CD4-positive, alpha-beta memory T cell (primary cell): ENCODE measurements around the gene YDJC. TPM values are rescaled to one million over a fixed set of nuclear protein-coding genes. Genes with fewer than 3 reads are reported as not detected.
"Not testable (repeated sequence)": the region's sequence is repeated elsewhere in the genome, so short reads cannot be mapped to it uniquely, and the experiment has no call there.

Experiments used
- CTCF ChIA-PET: fragments of 350-600 bp; sonication (Branson Sonifier 250); formaldehyde crosslinking; loops from one replicate; lab custom pipeline; 2021; ENCODE audit warnings: inconsistent platforms; ENCODE audit not compliant: partially characterized antibody; lab: Charles Lee
- POLR2A ChIA-PET: fragments of 350-600 bp; sonication (Branson Sonifier 250); formaldehyde crosslinking; loops from one replicate; lab custom pipeline; 2021; ENCODE audit not compliant: partially characterized antibody; lab: Charles Lee
- DNase-seq, 5 donors: peaks; one replicate each; pipeline versions ENCODE4 v3.0.0 to v3.0.0-alpha.2; 2020 to 2022; ENCODE audit warnings: mixed read lengths in 1 of 5
- H3K27ac ChIP-seq: one replicate; pipeline ENCODE4 v1.7.0; 2013; ENCODE audit warnings: low read depth, low read length
- H3K27me3 ChIP-seq: 2 replicates; pipeline ENCODE4 v1.7.0; 2013; ENCODE audit warnings: mild to moderate bottlenecking, low read length, moderate library complexity; ENCODE audit not compliant: insufficient read depth
- H3K36me3 ChIP-seq: 2 replicates; pipeline ENCODE4 v1.7.0; 2013; ENCODE audit warnings: mild to moderate bottlenecking, low read length, moderate library complexity; ENCODE audit not compliant: insufficient read depth
- H3K4me1 ChIP-seq: 2 replicates; pipeline ENCODE4 v1.7.0; 2013; ENCODE audit warnings: mild to moderate bottlenecking, low read length, moderate library complexity; ENCODE audit not compliant: insufficient read depth
- H3K4me3 ChIP-seq, 2 donors: one replicate each; pipeline ENCODE4 v1.7.0; 2013; ENCODE audit warnings: low read length in 2 of 2, mild to moderate bottlenecking in 1 of 2
- H3K9me3 ChIP-seq, 2 donors: one replicate each; pipeline ENCODE4 v1.7.0; 2013; ENCODE audit warnings: low read length in 2 of 2, control low read depth in 1 of 2; ENCODE audit not compliant: control insufficient read depth in 1 of 2
- H3K27ac Mint-ChIP-seq, 7 donors: one replicate each; pipeline ENCODE4 v1.8.0; 2020 to 2021; ENCODE audit warnings: mixed read lengths in 7 of 7, mild to moderate bottlenecking in 6 of 7, inconsistent platforms in 3 of 7, moderate library complexity in 3 of 7
- H3K27me3 Mint-ChIP-seq, 2 donors: one replicate each; pipeline ENCODE4 v1.8.0; 2020 to 2021; ENCODE audit warnings: mixed read lengths in 2 of 2
- H3K36me3 Mint-ChIP-seq, 2 donors: one replicate each; pipeline ENCODE4 v1.8.0; 2020 to 2021; ENCODE audit warnings: mixed read lengths in 2 of 2, inconsistent platforms in 1 of 2, mild to moderate bottlenecking in 1 of 2
- H3K4me1 Mint-ChIP-seq, 4 donors: one replicate each; pipeline ENCODE4 v1.8.0; 2020 to 2021; ENCODE audit warnings: mixed read lengths in 4 of 4, mild to moderate bottlenecking in 1 of 4
- H3K4me3 Mint-ChIP-seq, 8 donors: one replicate each; pipeline ENCODE4 v1.8.0; 2020 to 2021; ENCODE audit warnings: mixed read lengths in 8 of 8, mild to moderate bottlenecking in 7 of 8, moderate library complexity in 6 of 8, inconsistent platforms in 3 of 8
- H3K9me3 Mint-ChIP-seq, 8 donors: one replicate each; pipeline ENCODE4 v1.8.0; 2020 to 2021; ENCODE audit warnings: mixed read lengths in 8 of 8, mild to moderate bottlenecking in 5 of 8, inconsistent platforms in 3 of 8, moderate library complexity in 1 of 8
- intact Hi-C: fragments of 100-400 bp; cut with micrococcal nuclease; formaldehyde crosslinking; loops from one replicate; pipeline ENCODE4 v1.15.1; 2023
- polyA plus RNA-seq, 2 donors: library from polyadenylated mRNA; unstranded; fragments of 300-500 nt; fragmentation: Illumina TruSeq; gene quantifications; one replicate each; pipeline ENCODE4 v1.2.3, GENCODE V29; 2021
- total RNA-seq, 2 experiments: library from RNA; stranded (reverse); gene quantifications; one replicate each; pipeline ENCODE4 v1.2.3, GENCODE V29; 2021

The YDJC gene
- total RNA-seq: 10 to 100 TPM; 45.7 to 46.0 TPM
- polyA plus RNA-seq: 10 to 100 TPM; 47.5 to 52.8 TPM

- H3K4me1 ChIP-seq: peaks cover 64% of the 10 kb centered on the region
- no peaks in the 10 kb centered on the region for H3K9me3 Mint-ChIP-seq
- no peaks in the 10 kb centered on the region for H3K27me3 ChIP-seq
- peak within 1 kb of the TSS; percentile 87 for H3K27ac ChIP-seq
- peak; percentile 93 to 95 (median 93) for DNase-seq
- H3K27me3 Mint-ChIP-seq: no peaks in the 10 kb centered on the region
- peaks cover 25 to 65% (median 43%) of the 10 kb centered on the region in 4 donors for H3K4me1 Mint-ChIP-seq
- H3K4me3 ChIP-seq: peak within 1 kb of the TSS; percentile 78 to 92
- peak within 1 kb of the TSS; percentile 92 to 95 (median 94) for H3K4me3 Mint-ChIP-seq
- no peaks in the 10 kb centered on the region for H3K9me3 ChIP-seq
- peak within 1 kb of the TSS; percentile 89 to 98 (median 96) for H3K27ac Mint-ChIP-seq
- POLR2A ChIA-PET: interaction anchor here (0.6 to 6.1 kb wide), 16 partner anchors 8 to 771 kb away, joined by 3 to 201 read pairs (median 6); partner anchors contain the start of genes LZTR1, MAPK1, PI4KA and PPIL2
- CTCF ChIA-PET: interaction anchor here (0.7 to 10.0 kb wide), 22 partner anchors 10 to 106 kb away, joined by 3 to 245 read pairs (median 4); partner anchors contain the start of genes PPIL2, SDF2L1 and YPEL1
- H3K36me3 ChIP-seq: peaks cover 18% of the 10 kb centered on the region
- intact Hi-C loops: loop anchor here (1.0 to 5.0 kb wide), 3 partner anchors 13 to 627 kb away; partner anchors contain the start of genes SDF2L1, THAP7 and UBE2L3
- H3K36me3 Mint-ChIP-seq: peaks cover 7 to 27% of the 10 kb centered on the region in 2 donors
Observed at GRCh38 chr22:21629255-21630149, at the start of gene YDJC. YDJC (minus strand) TSS chr22:21630022; CDS start chr22:21630014, 8 bp downstream.

- H3K36me3 Mint-ChIP-seq: peaks cover 28 to 46% of the 10 kb centered on the region in 2 donors
- intact Hi-C loops: no loop called here
- ChIA-PET POLR2A (no interaction called here), CTCF (no interaction called here)
- no peak overlapping the region for H3K27ac Mint-ChIP-seq
- H3K4me3 ChIP-seq: no peak overlapping the region
- no peak for DNase-seq
- no peaks in the 10 kb centered on the region for H3K27me3 ChIP-seq
- no peaks in the 10 kb centered on the region for H3K9me3 Mint-ChIP-seq
- H3K9me3 ChIP-seq: no peaks in the 10 kb centered on the region
- no peak overlapping the region for H3K4me3 Mint-ChIP-seq
- no peak overlapping the region for H3K27ac ChIP-seq
- no peaks in the 10 kb centered on the region for H3K4me1 ChIP-seq
- peaks cover 0 to 2% (median 0%) of the 10 kb centered on the region in 4 donors for H3K4me1 Mint-ChIP-seq
- H3K36me3 ChIP-seq: peaks cover 40% of the 10 kb centered on the region
- H3K27me3 Mint-ChIP-seq: no peaks in the 10 kb centered on the region
Observed at GRCh38 chr22:21679383-21679782, 49.6 kb upstream of the YDJC start.

- H3K4me1 ChIP-seq, H3K27ac ChIP-seq, DNase-seq, H3K27me3 Mint-ChIP-seq, H3K4me1 Mint-ChIP-seq, H3K4me3 Mint-ChIP-seq, H3K4me3 ChIP-seq, intact Hi-C loops, H3K9me3 Mint-ChIP-seq, CTCF ChIA-PET, H3K27me3 ChIP-seq, H3K9me3 ChIP-seq, POLR2A ChIA-PET: not testable (repeated sequence)
- peaks cover 46% of the 10 kb centered on the region for H3K36me3 ChIP-seq
- peak overlapping the region in 1 of 7 donors; percentile 41 for H3K27ac Mint-ChIP-seq
- H3K36me3 Mint-ChIP-seq: peaks cover 31 to 48% of the 10 kb centered on the region in 2 donors
Observed at GRCh38 chr22:21678842-21679241, 49.0 kb upstream of the YDJC start.

- no peak overlapping the region for H3K4me3 Mint-ChIP-seq
- peaks cover 47% of the 10 kb centered on the region for H3K36me3 ChIP-seq
Observed at GRCh38 chr22:21677606-21678443, 48.0 kb upstream of the YDJC start.

GRCh38 chr22:21674638-21675245, 44.9 kb upstream of the YDJC start:
- intact Hi-C loops: no loop called here
- Histone ChIP-seq H3K27ac (no peak overlapping the region), H3K4me1 (no peaks in the 10 kb centered on the region), H3K27me3 (no peaks in the 10 kb centered on the region), H3K36me3 (peaks cover 55% of the 10 kb centered on the region), H3K4me3 (no peak overlapping the region), H3K9me3 (no peaks in the 10 kb centered on the region)
- Mint-ChIP-seq H3K4me1 (peaks cover 4 to 10% (median 6%) of the 10 kb centered on the region in 4 donors), H3K36me3 (peaks cover 40 to 62% of the 10 kb centered on the region in 2 donors), H3K27ac (no peak overlapping the region), H3K9me3 (no peaks in the 10 kb centered on the region), H3K27me3 (no peaks in the 10 kb centered on the region), H3K4me3 (no peak overlapping the region)
- POLR2A ChIA-PET: interaction anchor here (1.8 kb wide), 1 partner anchor 9 kb away, joined by 6 read pairs; the partner anchor contains the start of gene PPIL2
- DNase-seq: no peak
- CTCF ChIA-PET: no interaction called here

More at GRCh38 chr22:21677606-21678443, 48.0 kb upstream of the YDJC start:
- intact Hi-C loops: no loop called here
- peak overlapping the region in 1 of 7 donors; percentile 37 for H3K27ac Mint-ChIP-seq
- Histone ChIP-seq H3K4me3 (no peak overlapping the region), H3K9me3 (no peaks in the 10 kb centered on the region), H3K27me3 (no peaks in the 10 kb centered on the region), H3K4me1 (no peaks in the 10 kb centered on the region), H3K27ac (no peak overlapping the region)
- H3K4me1 Mint-ChIP-seq: peaks cover 0 to 4% (median under 1%) of the 10 kb centered on the region in 4 donors
- H3K36me3 Mint-ChIP-seq: peaks cover 27 to 50% of the 10 kb centered on the region in 2 donors
- CTCF ChIA-PET: no interaction called here
- no peak for DNase-seq
- POLR2A ChIA-PET: no interaction called here
- no peaks in the 10 kb centered on the region for H3K27me3 Mint-ChIP-seq
- no peaks in the 10 kb centered on the region for H3K9me3 Mint-ChIP-seq

GRCh38 chr22:21673534-21674321, 43.9 kb upstream of the YDJC start:
- H3K27ac Mint-ChIP-seq: peak overlapping the region in 2 of 7 donors; percentile 52 to 65
- no peaks in the 10 kb centered on the region for H3K9me3 Mint-ChIP-seq
- ChIA-PET CTCF (no interaction called here), POLR2A (interaction anchor here (1.2 to 1.8 kb wide), 2 partner anchors 8 kb away, joined by 3 to 6 read pairs; partner anchors contain the start of gene PPIL2)
- no peak overlapping the region for H3K27ac ChIP-seq
- peaks cover 6 to 15% (median 13%) of the 10 kb centered on the region in 4 donors for H3K4me1 Mint-ChIP-seq
- peaks cover 58% of the 10 kb centered on the region for H3K36me3 ChIP-seq
- H3K9me3 ChIP-seq: no peaks in the 10 kb centered on the region
- no peak for DNase-seq
- no peaks in the 10 kb centered on the region for H3K27me3 Mint-ChIP-seq
- intact Hi-C loops: no loop called here
- H3K27me3 ChIP-seq: no peaks in the 10 kb centered on the region
- H3K4me1 ChIP-seq: no peaks in the 10 kb centered on the region
- no peak overlapping the region for H3K4me3 ChIP-seq
- H3K4me3 Mint-ChIP-seq: no peak overlapping the region
- peaks cover 41 to 67% of the 10 kb centered on the region in 2 donors for H3K36me3 Mint-ChIP-seq
